Left renal pelvis (tissue), 4 donors: ENCODE results near the gene ATP6V1G2. TPM values are rescaled to one million over a fixed set of nuclear protein-coding genes. Genes with fewer than 3 reads are reported as not detected.

Experiments
- DNase-seq, 4 donors: peaks; one replicate each; pipeline ENCODE4 v3.0.0-alpha.2; 2013; ENCODE audit warnings: low read depth in 4 of 4, low spot score in 3 of 4
- polyA plus RNA-seq, 4 donors: library from polyadenylated mRNA; unstranded; fragments of 120-200 nt; gene quantifications; one replicate each; pipeline ENCODE4 v1.2.1, GENCODE V29; 2013; ENCODE audit not compliant: insufficient read length in 4 of 4

The ATP6V1G2 gene
- polyA plus RNA-seq, 4 donors = 4.8 to 9.4 (median 6.4) TPM

DNA sequence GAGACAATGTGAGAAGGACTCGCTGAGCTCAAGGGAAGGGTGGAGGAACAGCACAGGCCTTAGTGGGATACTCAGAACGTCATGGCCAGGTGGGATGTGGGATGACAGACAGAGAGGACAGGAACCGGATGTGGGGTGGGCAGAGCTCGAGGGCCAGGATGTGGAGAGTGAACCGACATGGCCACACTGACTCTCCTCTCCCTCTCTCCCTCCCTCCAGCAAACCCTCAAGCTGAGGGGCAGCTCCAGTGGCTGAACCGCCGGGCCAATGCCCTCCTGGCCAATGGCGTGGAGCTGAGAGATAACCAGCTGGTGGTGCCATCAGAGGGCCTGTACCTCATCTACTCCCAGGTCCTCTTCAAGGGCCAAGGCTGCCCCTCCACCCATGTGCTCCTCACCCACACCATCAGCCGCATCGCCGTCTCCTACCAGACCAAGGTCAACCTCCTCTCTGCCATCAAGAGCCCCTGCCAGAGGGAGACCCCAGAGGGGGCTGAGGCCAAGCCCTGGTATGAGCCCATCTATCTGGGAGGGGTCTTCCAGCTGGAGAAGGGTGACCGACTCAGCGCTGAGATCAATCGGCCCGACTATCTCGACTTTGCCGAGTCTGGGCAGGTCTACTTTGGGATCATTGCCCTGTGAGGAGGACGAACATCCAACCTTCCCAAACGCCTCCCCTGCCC is 30.6 kb upstream of the ATP6V1G2 start:
- DNase-seq = no peak

DNA sequence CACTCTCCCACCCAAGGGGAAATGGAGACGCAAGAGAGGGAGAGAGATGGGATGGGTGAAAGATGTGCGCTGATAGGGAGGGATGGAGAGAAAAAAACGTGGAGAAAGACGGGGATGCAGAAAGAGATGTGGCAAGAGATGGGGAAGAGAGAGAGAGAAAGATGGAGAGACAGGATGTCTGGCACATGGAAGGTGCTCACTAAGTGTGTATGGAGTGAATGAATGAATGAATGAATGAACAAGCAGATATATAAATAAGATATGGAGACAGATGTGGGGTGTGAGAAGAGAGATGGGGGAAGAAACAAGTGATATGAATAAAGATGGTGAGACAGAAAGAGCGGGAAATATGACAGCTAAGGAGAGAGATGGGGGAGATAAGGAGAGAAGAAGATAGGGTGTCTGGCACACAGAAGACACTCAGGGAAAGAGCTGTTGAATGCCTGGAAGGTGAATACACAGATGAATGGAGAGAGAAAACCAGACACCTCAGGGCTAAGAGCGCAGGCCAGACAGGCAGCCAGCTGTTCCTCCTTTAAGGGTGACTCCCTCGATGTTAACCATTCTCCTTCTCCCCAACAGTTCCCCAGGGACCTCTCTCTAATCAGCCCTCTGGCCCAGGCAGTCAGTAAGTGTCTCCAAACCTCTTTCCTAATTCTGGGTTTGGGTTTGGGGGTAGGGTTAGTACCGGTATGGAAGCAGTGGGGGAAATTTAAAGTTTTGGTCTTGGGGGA is 29.7 kb upstream of the ATP6V1G2 start:
- no peak for DNase-seq

DNA sequence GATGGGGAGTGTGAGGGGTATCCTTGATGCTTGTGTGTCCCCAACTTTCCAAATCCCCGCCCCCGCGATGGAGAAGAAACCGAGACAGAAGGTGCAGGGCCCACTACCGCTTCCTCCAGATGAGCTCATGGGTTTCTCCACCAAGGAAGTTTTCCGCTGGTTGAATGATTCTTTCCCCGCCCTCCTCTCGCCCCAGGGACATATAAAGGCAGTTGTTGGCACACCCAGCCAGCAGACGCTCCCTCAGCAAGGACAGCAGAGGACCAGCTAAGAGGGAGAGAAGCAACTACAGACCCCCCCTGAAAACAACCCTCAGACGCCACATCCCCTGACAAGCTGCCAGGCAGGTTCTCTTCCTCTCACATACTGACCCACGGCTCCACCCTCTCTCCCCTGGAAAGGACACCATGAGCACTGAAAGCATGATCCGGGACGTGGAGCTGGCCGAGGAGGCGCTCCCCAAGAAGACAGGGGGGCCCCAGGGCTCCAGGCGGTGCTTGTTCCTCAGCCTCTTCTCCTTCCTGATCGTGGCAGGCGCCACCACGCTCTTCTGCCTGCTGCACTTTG is 29.0 kb upstream of the ATP6V1G2 start, which contains the start of gene TNF:
Gene TNF, plus strand, starts transcription at position 231 of the 567 bp plus-strand sequence. Its CDS starts 177 bp downstream, at position 408.
- no peak for DNase-seq

DNA sequence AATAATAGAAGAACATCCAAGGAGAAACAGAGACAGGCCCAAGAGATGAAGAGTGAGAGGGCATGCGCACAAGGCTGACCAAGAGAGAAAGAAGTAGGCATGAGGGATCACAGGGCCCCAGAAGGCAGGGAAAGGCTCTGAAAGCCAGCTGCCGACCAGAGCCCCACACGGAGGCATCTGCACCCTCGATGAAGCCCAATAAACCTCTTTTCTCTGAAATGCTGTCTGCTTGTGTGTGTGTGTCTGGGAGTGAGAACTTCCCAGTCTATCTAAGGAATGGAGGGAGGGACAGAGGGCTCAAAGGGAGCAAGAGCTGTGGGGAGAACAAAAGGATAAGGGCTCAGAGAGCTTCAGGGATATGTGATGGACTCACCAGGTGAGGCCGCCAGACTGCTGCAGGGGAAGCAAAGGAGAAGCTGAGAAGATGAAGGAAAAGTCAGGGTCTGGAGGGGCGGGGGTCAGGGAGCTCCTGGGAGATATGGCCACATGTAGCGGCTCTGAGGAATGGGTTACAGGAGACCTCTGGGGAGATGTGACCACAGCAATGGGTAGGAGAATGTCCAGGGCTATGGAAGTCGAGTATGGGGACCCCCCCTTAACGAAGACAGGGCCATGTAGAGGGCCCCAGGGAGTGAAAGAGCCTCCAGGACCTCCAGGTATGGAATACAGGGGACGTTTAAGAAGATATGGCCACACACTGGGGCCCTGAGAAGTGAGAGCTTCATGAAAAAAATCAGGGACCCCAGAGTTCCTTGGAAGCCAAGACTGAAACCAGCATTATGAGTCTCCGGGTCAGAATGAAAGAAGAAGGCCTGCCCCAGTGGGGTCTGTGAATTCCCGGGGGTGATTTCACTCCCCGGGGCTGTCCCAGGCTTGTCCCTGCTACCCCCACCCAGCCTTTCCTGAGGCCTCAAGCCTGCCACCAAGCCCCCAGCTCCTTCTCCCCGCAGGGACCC is 28.0 kb upstream of the ATP6V1G2 start:
- no peak for DNase-seq

DNA sequence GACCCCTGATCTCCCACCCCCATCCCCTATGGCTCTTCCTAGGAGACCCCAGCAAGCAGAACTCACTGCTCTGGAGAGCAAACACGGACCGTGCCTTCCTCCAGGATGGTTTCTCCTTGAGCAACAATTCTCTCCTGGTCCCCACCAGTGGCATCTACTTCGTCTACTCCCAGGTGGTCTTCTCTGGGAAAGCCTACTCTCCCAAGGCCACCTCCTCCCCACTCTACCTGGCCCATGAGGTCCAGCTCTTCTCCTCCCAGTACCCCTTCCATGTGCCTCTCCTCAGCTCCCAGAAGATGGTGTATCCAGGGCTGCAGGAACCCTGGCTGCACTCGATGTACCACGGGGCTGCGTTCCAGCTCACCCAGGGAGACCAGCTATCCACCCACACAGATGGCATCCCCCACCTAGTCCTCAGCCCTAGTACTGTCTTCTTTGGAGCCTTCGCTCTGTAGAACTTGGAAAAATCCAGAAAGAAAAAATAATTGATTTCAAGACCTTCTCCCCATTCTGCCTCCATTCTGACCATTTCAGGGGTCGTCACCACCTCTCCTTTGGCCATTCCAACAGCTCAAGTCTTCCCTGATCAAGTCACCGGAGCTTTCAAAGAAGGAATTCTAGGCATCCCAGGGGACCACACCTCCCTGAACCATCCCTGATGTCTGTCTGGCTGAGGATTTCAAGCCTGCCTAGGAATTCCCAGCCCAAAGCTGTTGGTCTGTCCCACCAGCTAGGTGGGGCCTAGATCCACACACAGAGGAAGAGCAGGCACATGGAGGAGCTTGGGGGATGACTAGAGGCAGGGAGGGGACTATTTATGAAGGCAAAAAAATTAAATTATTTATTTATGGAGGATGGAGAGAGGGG is 27.1 kb upstream of the ATP6V1G2 start:
- DNase-seq = no peak

DNA sequence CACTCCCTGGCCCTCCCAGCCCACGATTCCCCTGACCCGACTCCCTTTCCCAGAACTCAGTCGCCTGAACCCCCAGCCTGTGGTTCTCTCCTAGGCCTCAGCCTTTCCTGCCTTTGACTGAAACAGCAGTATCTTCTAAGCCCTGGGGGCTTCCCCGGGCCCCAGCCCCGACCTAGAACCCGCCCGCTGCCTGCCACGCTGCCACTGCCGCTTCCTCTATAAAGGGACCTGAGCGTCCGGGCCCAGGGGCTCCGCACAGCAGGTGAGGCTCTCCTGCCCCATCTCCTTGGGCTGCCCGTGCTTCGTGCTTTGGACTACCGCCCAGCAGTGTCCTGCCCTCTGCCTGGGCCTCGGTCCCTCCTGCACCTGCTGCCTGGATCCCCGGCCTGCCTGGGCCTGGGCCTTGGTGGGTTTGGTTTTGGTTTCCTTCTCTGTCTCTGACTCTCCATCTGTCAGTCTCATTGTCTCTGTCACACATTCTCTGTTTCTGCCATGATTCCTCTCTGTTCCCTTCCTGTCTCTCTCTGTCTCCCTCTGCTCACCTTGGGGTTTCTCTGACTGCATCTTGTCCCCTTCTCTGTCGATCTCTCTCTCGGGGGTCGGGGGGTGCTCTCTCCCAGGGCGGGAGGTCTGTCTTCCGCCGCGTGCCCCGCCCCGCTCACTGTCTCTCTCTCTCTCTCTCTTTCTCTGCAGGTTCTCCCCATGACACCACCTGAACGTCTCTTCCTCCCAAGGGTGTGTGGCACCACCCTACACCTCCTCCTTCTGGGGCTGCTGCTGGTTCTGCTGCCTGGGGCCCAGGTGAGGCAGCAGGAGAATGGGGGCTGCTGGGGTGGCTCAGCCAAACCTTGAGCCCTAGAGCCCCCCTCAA is 25.9 kb upstream of the ATP6V1G2 start, which contains the start of gene LTA:
Gene LTA, plus strand, starts transcription at position 249 of the 871 bp plus-strand sequence. Its CDS starts 454 bp downstream, at position 703.
- no peak for DNase-seq

DNA sequence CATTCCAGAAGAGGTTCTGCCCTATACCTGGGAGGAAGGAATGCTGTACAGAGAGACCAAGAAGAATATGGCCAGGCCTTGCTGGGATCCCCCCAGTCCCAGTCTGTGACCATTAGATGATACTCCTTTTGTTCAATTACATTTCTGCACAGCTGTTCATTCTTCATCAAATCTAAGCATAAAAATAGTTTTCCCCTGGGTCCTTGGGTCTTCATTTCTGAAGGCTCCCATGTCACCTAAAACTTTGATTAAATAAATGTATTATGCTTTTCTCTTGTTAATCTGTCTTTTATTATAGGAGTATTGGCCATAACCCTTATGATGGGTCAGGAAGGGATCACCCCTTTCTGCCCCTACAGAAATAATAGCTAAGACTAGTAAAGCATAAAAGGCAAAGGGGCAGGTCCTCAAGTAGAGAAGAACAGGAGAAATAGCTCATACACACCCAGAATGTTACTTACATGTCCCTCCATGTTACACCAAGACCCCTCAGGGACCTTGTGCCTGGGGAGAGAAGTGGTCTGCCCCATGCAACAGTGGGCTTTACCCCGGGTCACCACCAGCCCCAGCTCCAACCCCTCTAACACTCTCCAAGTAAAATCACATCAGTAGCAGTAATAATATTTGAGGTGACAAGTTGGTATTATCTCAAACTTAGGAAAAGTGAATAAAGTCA is 23.6 kb upstream of the ATP6V1G2 start:
- no peak for DNase-seq

DNA sequence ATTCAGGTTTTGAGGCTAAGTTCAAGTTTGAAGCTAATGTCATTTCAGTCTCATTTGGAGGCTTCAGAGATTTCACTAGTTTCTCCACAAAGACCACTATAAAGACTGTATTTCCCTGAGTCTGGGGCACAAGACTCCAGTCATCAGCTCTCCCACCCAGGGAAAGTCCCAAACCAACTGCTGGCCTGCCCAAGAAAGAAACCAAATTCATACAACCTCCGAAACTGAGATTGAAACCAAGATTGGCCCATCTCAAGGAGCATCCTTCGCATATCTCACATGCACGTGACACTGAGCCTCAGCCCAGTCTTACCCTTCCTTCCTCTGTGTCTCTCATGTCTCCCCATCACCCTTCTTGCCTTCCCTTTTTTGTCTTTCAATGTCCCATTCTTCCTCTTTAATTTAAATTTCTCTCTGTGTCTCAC is 22.1 kb upstream of the ATP6V1G2 start:
- DNase-seq = no peak

DNA sequence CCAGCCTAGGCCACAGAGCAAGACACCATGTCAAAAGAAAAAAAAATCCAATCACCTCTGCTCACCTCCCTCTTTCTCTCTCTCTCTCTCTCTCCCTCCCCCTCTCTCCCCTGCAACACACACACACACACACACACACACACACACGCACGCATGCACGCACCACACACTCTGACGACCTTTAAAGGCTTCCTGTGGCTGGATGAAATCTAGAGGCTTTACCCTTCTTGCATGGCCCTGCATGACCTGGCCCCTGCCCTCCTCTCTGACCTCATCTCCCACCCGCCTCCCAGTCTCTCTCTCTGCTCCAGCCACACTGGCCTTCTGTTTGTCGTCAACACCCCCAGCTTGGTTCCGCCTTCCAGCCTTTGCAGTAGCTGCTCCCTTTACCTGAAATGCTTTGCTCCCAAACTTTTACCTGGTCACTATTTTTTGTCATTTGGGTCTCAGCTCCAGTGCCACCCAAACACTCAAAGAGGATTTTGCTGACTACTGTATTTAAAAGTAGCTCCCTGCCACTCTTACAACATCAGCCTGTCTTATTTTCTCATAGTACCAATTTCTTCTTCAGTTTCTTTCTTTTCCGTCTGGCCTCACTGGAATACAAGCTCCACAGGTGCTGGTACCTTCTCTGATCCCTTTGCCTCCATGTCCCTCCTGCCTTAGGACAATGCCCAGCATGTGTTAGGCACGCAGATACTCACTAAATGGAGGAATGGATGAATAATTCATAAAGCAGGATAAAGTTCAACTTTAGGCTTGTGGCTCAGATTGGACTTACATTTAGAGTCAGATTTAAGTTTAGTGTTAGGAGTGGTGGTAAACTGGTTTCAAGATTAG is 21.3 kb upstream of the ATP6V1G2 start:
- DNase-seq = no peak

DNA sequence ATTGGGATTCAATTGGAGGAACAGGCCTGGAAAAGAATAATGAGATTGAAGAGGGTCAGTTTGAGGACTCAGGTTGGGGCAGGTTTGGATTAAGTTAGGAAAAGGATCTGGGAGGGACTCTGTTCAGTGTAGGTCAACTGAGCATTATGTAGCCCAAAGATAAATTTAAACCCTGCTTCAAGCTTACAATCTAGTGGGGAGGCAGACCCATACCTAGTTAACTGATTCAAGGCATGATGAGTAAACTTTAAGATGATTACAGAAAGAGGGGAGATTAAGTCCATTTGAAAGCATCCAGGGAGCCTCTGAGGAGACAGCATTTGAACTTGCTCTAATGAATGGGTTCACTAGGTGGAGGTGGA is 14.3 kb upstream of the ATP6V1G2 start:
- DNase-seq = no peak

DNA sequence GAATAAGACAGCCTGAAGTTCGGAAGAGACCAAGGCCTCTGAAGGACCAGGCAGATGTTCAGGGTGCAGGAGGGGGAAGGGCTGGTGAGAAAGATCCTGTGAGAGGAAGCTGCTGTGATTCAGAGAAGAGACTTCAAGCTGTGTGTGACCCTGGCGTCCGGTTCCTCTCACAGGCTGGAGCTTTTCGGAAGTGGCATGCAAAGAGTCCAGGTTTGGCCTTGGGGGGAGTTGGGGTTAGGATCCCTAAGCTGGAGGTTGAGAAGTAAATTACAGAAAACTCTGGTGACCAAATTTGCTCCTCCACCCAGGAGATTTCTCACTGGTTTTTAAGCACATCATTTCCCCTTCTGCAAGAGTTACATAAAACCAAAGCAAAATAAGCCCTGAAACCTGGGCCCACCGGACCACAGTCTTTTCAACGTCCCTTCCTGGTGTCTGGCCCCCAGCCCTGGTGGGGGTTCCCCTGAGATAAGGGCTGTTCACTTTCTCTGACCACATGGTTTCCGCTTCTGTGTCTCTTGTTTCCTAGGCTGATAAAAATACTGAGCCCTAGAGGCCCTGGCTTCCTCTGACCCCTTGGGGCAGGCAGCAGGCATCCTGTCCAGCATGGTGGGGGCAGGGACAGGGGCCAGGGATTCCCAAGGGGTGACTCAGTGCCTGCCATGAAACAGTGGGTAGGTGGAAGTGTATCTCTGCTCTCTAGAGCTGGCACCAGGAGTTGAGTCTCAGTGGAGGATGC is 13.7 kb upstream of the ATP6V1G2 start:
- no peak for DNase-seq

DNA sequence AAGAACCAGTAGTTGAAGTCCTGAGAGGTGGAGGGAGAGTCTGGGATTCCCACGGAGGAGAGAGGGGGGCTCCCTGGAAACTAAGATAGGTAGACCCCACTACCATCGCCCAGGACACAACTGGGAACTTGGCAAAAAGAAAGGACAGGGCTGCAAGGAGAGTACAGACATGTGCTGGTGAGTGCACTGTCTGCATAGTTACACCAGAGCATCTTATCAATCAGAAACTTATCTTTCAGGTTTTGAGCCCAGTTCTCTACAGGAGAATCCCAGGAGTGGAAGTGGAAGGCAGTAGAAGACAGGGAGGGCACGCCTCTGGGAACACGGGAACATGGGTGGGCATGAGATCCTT is 13.2 kb upstream of the ATP6V1G2 start:
- no peak for DNase-seq

DNA sequence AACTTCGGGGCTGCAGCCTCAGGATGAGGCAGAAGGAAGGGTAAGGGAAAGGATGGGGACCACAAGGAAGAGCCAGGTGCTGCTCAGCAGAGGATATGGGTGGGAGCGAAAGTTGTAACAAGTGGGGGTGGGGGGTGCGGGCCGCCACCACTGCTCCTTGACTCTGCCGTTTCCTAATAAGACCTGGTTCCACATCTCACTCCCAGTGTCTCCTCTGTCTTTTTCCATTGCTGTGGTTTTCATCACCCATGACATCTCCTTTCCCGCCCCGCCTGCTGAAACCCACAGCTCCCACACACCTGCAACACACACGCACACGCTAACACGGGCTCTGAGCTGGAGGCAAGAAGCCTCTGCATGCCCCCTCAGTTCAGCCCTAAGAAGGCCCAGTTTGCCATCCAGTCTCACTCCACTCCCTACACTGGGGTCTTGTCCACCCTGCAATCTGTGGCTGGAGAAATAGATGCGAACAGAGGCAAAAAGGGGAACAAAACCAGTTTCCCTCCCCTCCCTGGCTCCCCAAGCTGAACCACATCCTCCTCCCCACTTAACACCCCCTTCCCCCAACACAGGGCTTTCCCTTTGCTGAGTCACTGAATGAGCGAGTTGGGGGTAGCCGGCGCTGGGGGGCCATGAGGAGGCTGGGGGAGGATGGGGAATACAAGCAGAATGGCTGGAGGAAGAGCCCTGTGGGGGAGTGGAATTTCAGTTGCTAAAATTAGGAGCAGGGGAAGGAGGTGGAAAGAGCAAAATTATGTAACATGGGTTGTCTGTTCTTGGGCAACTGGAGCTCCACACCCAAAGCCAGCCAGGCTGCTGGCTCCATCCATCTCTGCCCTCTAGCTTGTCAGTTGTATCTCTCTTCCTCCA is 12.5 kb upstream of the ATP6V1G2 start:
- no peak for DNase-seq

DNA sequence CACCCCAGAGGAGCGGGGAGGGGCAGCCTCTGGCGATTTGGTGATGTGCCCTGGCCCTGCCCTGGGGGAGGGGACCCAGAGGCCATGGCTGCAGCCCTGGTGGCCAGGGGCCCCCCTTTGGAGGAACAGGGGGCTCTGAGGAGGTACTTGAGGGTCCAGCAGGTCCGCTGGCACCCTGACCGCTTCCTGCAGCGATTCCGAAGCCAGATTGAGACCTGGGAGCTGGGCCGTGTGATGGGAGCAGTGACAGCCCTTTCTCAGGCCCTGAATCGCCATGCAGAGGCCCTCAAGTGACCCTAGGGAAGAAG is 11.9 kb upstream of the ATP6V1G2 start:
- no peak for DNase-seq

DNA sequence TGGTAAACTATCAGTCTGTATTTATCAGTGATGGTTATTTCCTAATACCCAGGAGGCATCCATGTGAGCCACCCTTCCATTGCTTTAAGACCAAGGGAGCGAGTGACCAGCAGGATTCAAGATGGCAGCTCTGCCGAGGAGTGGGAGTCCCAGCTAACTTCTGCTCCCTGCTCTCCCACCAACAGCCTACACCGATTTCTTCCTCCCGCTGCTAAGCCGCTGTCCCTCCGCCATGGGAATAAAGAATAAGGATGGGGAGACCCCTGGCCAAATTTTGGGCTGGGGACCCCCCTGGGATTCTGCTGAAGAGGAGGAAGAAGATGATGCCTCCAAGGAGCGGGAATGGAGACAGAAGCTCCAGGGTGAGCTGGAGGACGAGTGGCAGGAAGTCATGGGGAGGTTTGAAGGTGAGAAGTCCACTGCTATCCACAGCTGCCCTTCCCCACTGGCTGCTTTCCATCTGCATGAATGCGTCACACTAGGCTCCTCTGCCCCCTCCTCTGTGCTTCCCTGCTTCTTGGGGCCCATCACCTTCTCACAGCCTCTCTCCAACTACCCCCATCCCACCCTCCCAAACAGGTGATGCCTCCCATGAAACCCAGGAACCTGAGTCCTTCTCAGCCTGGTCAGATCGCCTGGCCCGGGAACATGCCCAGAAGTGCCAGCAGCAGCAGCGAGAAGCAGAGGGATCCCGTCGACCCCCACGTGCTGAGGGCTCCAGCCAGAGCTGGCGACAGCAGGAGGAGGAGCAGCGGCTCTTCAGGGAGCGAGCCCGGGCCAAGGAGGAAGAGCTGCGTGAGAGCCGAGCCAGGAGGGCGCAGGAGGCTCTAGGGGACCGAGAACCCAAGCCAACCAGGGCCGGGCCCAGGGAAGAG is 11.3 kb upstream of the ATP6V1G2 start:
- no peak for DNase-seq
